Osteoblast (primary cell): ENCODE data around the gene NDUFS6. TPM values are rescaled to one million over a fixed set of nuclear protein-coding genes. Genes with fewer than 3 reads are reported as not detected.

Source experiments
- DNase-seq: peaks from one replicate; pipeline ENCODE4 v3.0.0; 2011; ENCODE audit warnings: low spot score, mixed read lengths; ENCODE audit not compliant: insufficient read length; ENCODE audit errors: missing footprints
- H2AFZ ChIP-seq: 2 replicates; pipeline ENCODE4 v1.6.0; 2011; ENCODE audit warnings: mild to moderate bottlenecking, low read length
- H3K27ac ChIP-seq: 2 replicates; pipeline ENCODE4 v1.5.1; 2011; ENCODE audit warnings: mild to moderate bottlenecking, low read depth, low read length, moderate library complexity
- H3K27me3 ChIP-seq: 2 replicates; pipeline ENCODE4 v1.6.0; 2012; ENCODE audit warnings: mild to moderate bottlenecking, control low read depth, inconsistent platforms, low read length, moderate library complexity; ENCODE audit not compliant: insufficient read depth
- H3K36me3 ChIP-seq: 2 replicates; pipeline ENCODE4 v1.5.1; 2011; ENCODE audit warnings: mild to moderate bottlenecking, low read length, control low read depth, moderate library complexity; ENCODE audit not compliant: insufficient read depth
- H3K4me1 ChIP-seq: 2 replicates; pipeline ENCODE4 v1.5.1; 2011; ENCODE audit warnings: mild to moderate bottlenecking, low read length, control low read depth, moderate library complexity; ENCODE audit not compliant: insufficient read depth
- H3K4me2 ChIP-seq: 2 replicates; pipeline ENCODE4 v1.6.0; 2011; ENCODE audit warnings: mild to moderate bottlenecking, low read length; ENCODE audit not compliant: insufficient read depth
- H3K4me3 ChIP-seq: fragments of 200-600 bp; sonication (generic); 3 replicates; pipeline ENCODE4 v1.5.1; 2012; ENCODE audit warnings: mild to moderate bottlenecking, low read length, inconsistent platforms; ENCODE audit not compliant: insufficient read depth
- H3K79me2 ChIP-seq: 2 replicates; pipeline ENCODE4 v1.6.0; 2012; ENCODE audit warnings: mild to moderate bottlenecking, low read length, control low read depth, inconsistent platforms; ENCODE audit not compliant: insufficient read depth
- H3K9me3 ChIP-seq: 2 replicates; pipeline ENCODE4 v1.5.1; 2011; ENCODE audit warnings: low read depth, low read length, control low read depth
- H4K20me1 ChIP-seq: 2 replicates; pipeline ENCODE4 v1.6.0; 2012; ENCODE audit warnings: mild to moderate bottlenecking, low read length, control low read depth; ENCODE audit not compliant: insufficient read depth
- CTCF ChIP-seq: IDR thresholded peaks from 2 replicates; pipeline ENCODE4 v1.5.1; 2011; ENCODE audit warnings: mild to moderate bottlenecking, low read depth, low read length, moderate library complexity; ENCODE audit errors: extremely low read depth
- total RNA-seq: library from RNA; depleted of rRNA; stranded (reverse); fragments of >200 nt; gene quantifications from 2 replicates; pipeline ENCODE4 v1.2.3, GENCODE V29; 2012

NDUFS6 gene
- total RNA-seq = 19.2 and 23.9 TPM in 2 replicates

GRCh38 chr5:1801222-1801966, at the start of gene NDUFS6:
NDUFS6 (plus strand) TSS chr5:1801407; CDS start chr5:1801418, 11 bp downstream.
- Histone ChIP-seq H3K4me1 (peaks cover 21% of the 10 kb centered on the region), H3K27ac (peak within 1 kb of the TSS; percentile 90), H4K20me1 (peaks cover 7% of the 10 kb centered on the region), H3K4me3 (peak within 1 kb of the TSS; percentile 95), H3K9me3 (no peaks in the 10 kb centered on the region), H3K27me3 (no peaks in the 10 kb centered on the region), H3K36me3 (peaks cover 46% of the 10 kb centered on the region), H3K4me2 (peak within 1 kb of the TSS; percentile 98), H2AFZ (peak within 1 kb of the TSS; percentile 90), H3K79me2 (peaks cover 73% of the 10 kb centered on the region)
- peak; percentile 95 for DNase-seq
- no peak for TF ChIP-seq CTCF

GRCh38 chr5:1751864-1752822, 49.1 kb upstream of the NDUFS6 start:
- TF ChIP-seq CTCF = no peak
- no peaks in the 10 kb centered on the region for H3K4me1 ChIP-seq
- no peaks in the 10 kb centered on the region for H4K20me1 ChIP-seq
- H2AFZ ChIP-seq = no peak overlapping the region
- H3K36me3 ChIP-seq = no peaks in the 10 kb centered on the region
- H3K27me3 ChIP-seq = peaks cover 4% of the 10 kb centered on the region
- no peak overlapping the region for H3K27ac ChIP-seq
- H3K9me3 ChIP-seq = no peaks in the 10 kb centered on the region
- no peak overlapping the region for H3K4me3 ChIP-seq
- DNase-seq = peak; percentile 68
- H3K4me2 ChIP-seq = no peak overlapping the region
- no peaks in the 10 kb centered on the region for H3K79me2 ChIP-seq

- H3K4me1 ChIP-seq = no peaks in the 10 kb centered on the region
- H3K27me3 ChIP-seq = peaks cover 4% of the 10 kb centered on the region
- no peak overlapping the region for H3K4me2 ChIP-seq
- H3K27ac ChIP-seq = no peak overlapping the region
- TF ChIP-seq CTCF = no peak
- H3K4me3 ChIP-seq = no peak overlapping the region
- H3K9me3 ChIP-seq = no peaks in the 10 kb centered on the region
- no peaks in the 10 kb centered on the region for H3K79me2 ChIP-seq
- peak; percentile 54 for DNase-seq
- H4K20me1 ChIP-seq = no peaks in the 10 kb centered on the region
- H2AFZ ChIP-seq = no peak overlapping the region
- no peaks in the 10 kb centered on the region for H3K36me3 ChIP-seq
Measured at GRCh38 chr5:1752881-1753280, 48.3 kb upstream of the NDUFS6 start.

GRCh38 chr5:1753490-1753889, 47.7 kb upstream of the NDUFS6 start:
- H3K27ac ChIP-seq = no peak overlapping the region
- H3K4me2 ChIP-seq = no peak overlapping the region
- DNase-seq = peak; percentile 37
- H3K4me1 ChIP-seq = no peaks in the 10 kb centered on the region
- peaks cover 5% of the 10 kb centered on the region for H3K27me3 ChIP-seq
- no peaks in the 10 kb centered on the region for H4K20me1 ChIP-seq
- H3K9me3 ChIP-seq = peaks cover under 1% of the 10 kb centered on the region
- no peaks in the 10 kb centered on the region for H3K36me3 ChIP-seq
- H3K79me2 ChIP-seq = no peaks in the 10 kb centered on the region
- no peak overlapping the region for H2AFZ ChIP-seq
- no peak overlapping the region for H3K4me3 ChIP-seq
- no peak for TF ChIP-seq CTCF
